Gastroesophageal sphincter (tissue), 3 donors: ENCODE results near the gene STARD10.

ENCODE experiments used
- EP300 ChIP-seq: sonication (generic); formaldehyde crosslinking; IDR thresholded peaks from one replicate; pipeline ENCODE4 v1.6.1; 2017; ENCODE audit warnings: antibody characterized with exemption, mild to moderate bottlenecking
- POLR2A ChIP-seq, 2 donors: fragments of 450-650 bp; IDR thresholded peaks; one replicate each; pipeline ENCODE4 v1.6.1; 2017; ENCODE audit warnings: antibody characterized with exemption in 2 of 2, mild to moderate bottlenecking in 2 of 2, moderate library complexity in 1 of 2
- TF ChIP-seq, protein P1 (sequence below), 4 experiments: fragments of 200-600 bp in 2 of 4; fragments of 450-650 bp in 2 of 4; sonication (generic) in 1 of 4; IDR thresholded peaks; one replicate each; pipeline ENCODE4 v1.5.1; 2017 to 2019; ENCODE audit warnings: antibody characterized with exemption in 4 of 4, mild to moderate bottlenecking in 2 of 4, moderate library complexity in 2 of 4

DNA sequence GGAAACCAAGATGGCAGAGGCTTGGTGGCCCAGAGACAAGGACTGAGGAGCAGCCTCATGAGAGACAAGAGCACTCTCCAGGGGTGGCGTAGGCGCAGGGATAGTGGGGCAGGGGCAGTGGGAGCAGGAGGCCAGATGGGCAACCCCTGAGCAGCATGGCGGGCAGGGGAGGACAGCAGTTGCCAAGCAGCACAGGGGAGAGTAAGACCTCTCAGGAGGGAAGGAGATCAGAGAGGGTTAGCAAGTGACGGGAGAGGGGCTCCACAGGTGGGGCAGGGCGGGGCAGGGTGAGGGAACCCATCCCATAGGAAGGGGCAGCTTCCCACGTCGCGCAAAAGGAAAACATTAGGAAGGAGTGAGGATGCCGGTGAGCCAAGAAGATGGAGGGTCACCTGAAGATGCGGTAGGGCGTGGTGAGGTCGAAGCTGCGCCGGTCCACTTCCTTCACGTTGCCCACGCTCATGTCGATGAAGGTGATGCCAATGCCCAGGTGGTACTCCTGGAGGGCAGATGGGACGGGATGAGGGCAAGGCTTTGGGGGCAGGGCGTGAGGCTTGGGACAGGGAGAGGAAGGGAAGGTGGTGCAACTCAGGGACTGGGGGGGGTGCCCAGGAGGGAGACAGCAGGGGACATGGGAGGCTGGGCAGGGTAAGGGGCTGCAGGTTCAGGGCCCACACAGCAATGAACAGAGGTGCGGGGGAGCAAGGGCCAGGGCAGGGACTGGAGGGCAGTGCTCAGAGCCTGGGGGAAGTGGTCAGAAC, 84.2 kb downstream of the STARD10 start:
- TF ChIP-seq, protein P1, sequence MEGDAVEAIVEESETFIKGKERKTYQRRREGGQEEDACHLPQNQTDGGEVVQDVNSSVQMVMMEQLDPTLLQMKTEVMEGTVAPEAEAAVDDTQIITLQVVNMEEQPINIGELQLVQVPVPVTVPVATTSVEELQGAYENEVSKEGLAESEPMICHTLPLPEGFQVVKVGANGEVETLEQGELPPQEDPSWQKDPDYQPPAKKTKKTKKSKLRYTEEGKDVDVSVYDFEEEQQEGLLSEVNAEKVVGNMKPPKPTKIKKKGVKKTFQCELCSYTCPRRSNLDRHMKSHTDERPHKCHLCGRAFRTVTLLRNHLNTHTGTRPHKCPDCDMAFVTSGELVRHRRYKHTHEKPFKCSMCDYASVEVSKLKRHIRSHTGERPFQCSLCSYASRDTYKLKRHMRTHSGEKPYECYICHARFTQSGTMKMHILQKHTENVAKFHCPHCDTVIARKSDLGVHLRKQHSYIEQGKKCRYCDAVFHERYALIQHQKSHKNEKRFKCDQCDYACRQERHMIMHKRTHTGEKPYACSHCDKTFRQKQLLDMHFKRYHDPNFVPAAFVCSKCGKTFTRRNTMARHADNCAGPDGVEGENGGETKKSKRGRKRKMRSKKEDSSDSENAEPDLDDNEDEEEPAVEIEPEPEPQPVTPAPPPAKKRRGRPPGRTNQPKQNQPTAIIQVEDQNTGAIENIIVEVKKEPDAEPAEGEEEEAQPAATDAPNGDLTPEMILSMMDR (IDR thresholded peaks at IDR 0.05), result no peak
- TF ChIP-seq EP300, result no peak
- TF ChIP-seq POLR2A (IDR thresholded peaks at IDR 0.05), result no peak
